Tibial nerve (tissue), 4 donors: ENCODE results near the gene ITCH. TPM values are rescaled to one million over a fixed set of nuclear protein-coding genes. Genes with fewer than 3 reads are reported as not detected.

Experiments
- DNase-seq, 2 donors: peaks; one replicate each; pipeline ENCODE4 v3.0.0-alpha.2; 2019; ENCODE audit warnings: low spot score in 2 of 2
- H3K27ac ChIP-seq, 4 donors: fragments of 200-600 bp; sonication (generic) in 3 of 4; one replicate each; pipeline ENCODE4 v1.5.1; 2017 to 2019; ENCODE audit warnings: mild to moderate bottlenecking in 1 of 4
- H3K27me3 ChIP-seq, 2 donors: fragments of 200-600 bp; sonication (generic) in 1 of 2; one replicate each; pipeline versions ENCODE4 v1.5.1 to v1.6.0; 2017 to 2019
- H3K36me3 ChIP-seq, 3 donors: fragments of 200-600 bp; sonication (generic); one replicate each; pipeline ENCODE4 v1.5.1; 2018 to 2019
- H3K4me1 ChIP-seq, 4 donors: fragments of 200-600 bp; sonication (generic) in 3 of 4; one replicate each; pipeline ENCODE4 v1.5.1; 2017 to 2019
- H3K4me3 ChIP-seq, 4 donors: fragments of 200-600 bp; sonication (generic) in 3 of 4; one replicate each; pipeline ENCODE4 v1.5.1; 2017 to 2019; ENCODE audit warnings: mild to moderate bottlenecking in 1 of 4, moderate library complexity in 1 of 4
- H3K9me3 ChIP-seq, 4 donors: fragments of 200-600 bp; sonication (generic) in 3 of 4; one replicate each; pipeline ENCODE4 v1.5.1; 2017 to 2019
- CTCF ChIP-seq, 5 experiments: fragments of 200-600 bp in 3 of 5; fragments of 450-650 bp in 2 of 5; sonication (generic) in 3 of 5; IDR thresholded peaks; one replicate each; pipeline ENCODE4 v1.5.1; 2016 to 2019; ENCODE audit warnings: antibody characterized with exemption in 5 of 5, mild to moderate bottlenecking in 3 of 5, moderate library complexity in 2 of 5
- EP300 ChIP-seq, 2 donors: sonication (generic); formaldehyde crosslinking; IDR thresholded peaks; one replicate each; pipeline ENCODE4 v1.6.1; 2017; ENCODE audit warnings: antibody characterized with exemption in 2 of 2, mild to moderate bottlenecking in 1 of 2
- POLR2A ChIP-seq, 2 donors: fragments of 450-650 bp; IDR thresholded peaks; one replicate each; pipeline ENCODE4 v1.6.1; 2017; ENCODE audit warnings: antibody characterized with exemption in 2 of 2, mild to moderate bottlenecking in 2 of 2, moderate library complexity in 2 of 2
- WGBS, 2 donors: methylation state at CpG; one replicate each; pipeline ENCODE4 v1.1.5; 2018; 5-methylcytosine and 5-hydroxymethylcytosine counted together
- total RNA-seq, 4 donors: library from RNA; depleted of rRNA; stranded (reverse); fragments of >200 nt; gene quantifications; one replicate each; pipeline ENCODE4 v1.1.0, GENCODE V29; 2016

ITCH gene
- total RNA-seq, 4 donors from 2014 or later, result 48.4 to 85.4 (median 62.8) TPM

DNA sequence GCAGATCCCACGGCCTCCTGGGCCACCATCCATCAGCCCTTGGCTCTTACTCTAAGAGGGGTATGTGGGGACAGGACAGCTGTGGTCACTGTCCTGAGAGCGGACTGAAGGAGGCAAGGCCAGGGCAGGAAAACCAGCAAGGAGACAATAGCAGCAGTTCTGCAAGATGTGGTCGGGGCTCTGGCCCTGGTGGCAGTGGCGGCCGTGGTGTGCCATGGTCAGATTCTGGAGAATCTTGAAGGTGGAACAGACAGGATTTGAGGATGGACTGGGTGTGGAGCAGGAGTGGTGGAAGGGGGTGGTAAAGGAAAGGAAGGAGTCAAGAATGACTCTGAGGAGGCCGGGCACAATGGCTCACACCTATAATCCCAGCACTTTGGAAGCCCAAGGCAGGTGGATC lies 189.5 kb downstream of the ITCH start:
- no peak for DNase-seq
- Histone ChIP-seq H3K9me3 (no peaks in the 10 kb centered on the region), H3K27me3 (no peaks in the 10 kb centered on the region), H3K4me1 (peaks cover 0 to 9% (median 3%) of the 10 kb centered on the region in 4 donors), H3K27ac (no peak overlapping the region), H3K4me3 (no peak overlapping the region), H3K36me3 (no peaks in the 10 kb centered on the region)
- no peak for TF ChIP-seq EP300 (IDR thresholded peaks at IDR 0.05)
- TF ChIP-seq POLR2A (IDR thresholded peaks at IDR 0.05), result no peak
- TF ChIP-seq CTCF (IDR thresholded peaks at IDR 0.05), result no peak
- 91 to 96% methylated on average over 6 of the region's 6 CpGs for WGBS, 2 donors

- Histone ChIP-seq H3K4me1 (peaks cover 0 to 15% (median 6%) of the 10 kb centered on the region in 4 donors), H3K4me3 (no peak overlapping the region), H3K9me3 (no peaks in the 10 kb centered on the region), H3K27me3 (no peaks in the 10 kb centered on the region), H3K27ac (peak overlapping the region in 3 of 4 donors; percentile 15 to 68 (median 34)), H3K36me3 (no peaks in the 10 kb centered on the region)
- TF ChIP-seq POLR2A (IDR thresholded peaks at IDR 0.05), result no peak
- no peak for TF ChIP-seq CTCF (IDR thresholded peaks at IDR 0.05)
- no peak for TF ChIP-seq EP300 (IDR thresholded peaks at IDR 0.05)
- DNase-seq, result no peak
- WGBS, 2 donors, result 35 to 41% methylated on average over 4 of the region's 4 CpGs
These were observed 190.3 kb downstream of the ITCH start for GRCh38 chr20:34553366-34553867.

DNA sequence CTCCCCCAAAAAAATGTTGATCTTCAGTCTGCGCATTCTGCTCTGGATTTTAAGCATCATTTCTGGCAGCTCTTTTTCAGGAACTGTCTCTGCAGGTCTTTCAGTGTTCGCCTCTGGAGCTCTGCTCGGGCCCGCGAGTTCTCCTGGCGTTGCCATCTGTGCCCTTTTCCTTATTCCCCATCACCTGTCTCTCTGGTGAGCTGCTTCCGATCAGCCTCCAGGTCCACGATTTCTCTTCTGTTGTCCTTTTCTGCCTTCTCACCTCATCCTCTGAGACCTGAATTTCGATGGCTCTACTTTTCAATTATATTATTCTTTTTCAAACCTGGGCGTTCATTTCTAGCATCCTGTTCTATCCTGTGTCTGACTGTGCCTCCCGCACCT lies 194.9 kb downstream of the ITCH start:
- Histone ChIP-seq H3K36me3 (peaks cover 0 to 10% (median 0%) of the 10 kb centered on the region in 3 donors), H3K4me1 (peaks cover 0 to 29% (median 9%) of the 10 kb centered on the region in 4 donors), H3K9me3 (no peaks in the 10 kb centered on the region), H3K27ac (peak overlapping the region; percentile 95 to 99 (median 98)), H3K27me3 (no peaks in the 10 kb centered on the region), H3K4me3 (peak overlapping the region; percentile 69 to 94 (median 80))
- DNase-seq, result no peak
- whole genome bisulfite sequencing, 2 donors, result 37 to 38% methylated on average over 11 of the region's 11 CpGs
- TF ChIP-seq EP300 (IDR thresholded peaks at IDR 0.05), result no peak
- no peak for TF ChIP-seq CTCF (IDR thresholded peaks at IDR 0.05)
- TF ChIP-seq POLR2A (IDR thresholded peaks at IDR 0.05), result no peak

DNA sequence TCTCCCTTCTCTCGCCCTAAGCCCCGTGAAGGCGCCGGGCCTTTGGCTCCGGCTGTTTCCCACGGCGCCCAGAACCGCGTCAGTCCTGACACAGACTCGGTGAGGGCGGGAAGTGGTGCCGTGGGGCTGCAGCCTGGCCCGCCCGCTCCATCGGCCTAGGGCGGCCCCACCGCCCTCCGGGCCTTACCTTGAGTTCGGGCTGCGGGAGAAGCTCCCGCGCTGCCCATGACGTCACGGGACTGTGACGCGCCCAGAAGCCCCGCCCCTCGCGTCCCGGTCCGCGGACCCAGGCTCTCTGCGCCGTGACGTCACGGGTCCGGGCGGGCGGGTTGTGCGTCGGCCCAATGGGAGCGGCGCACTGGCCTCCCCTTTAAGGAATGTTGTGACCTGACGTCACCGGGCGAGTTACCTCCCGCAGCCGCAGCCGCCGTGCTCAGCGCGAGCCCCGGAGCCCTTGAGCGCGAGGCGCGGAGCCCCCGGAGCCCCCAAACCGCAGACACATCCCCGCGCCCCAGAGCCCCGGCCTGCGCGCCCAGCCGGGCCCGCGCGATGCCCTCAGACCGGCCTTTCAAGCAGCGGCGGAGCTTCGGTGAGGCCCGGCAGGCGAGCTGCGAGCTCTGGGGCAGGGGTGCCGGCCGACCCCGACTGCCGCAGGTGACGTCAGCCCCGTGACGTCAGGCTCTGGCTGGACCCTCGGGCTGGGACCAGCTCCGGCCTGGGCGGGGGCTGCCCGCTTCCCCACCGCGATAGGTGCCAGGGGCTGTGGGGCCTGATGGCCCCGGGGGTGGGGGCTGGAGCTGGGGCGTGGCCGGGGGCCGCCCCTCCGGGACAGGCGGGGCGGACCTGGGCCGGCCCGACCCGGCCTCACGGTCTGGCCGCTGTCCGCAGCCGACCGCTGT lies 195.5 kb downstream of the ITCH start, which contains the start of gene MAP1LC3A:
Gene MAP1LC3A (plus strand): TSS at position 399 of the 899 bp plus-strand sequence. CDS start 151 bp downstream, at position 550.
- Histone ChIP-seq H3K4me3 (peak within 1 kb of the TSS; percentile 69 to 94 (median 80)), H3K36me3 (peaks cover 0 to 15% (median 0%) of the 10 kb centered on the region in 3 donors), H3K9me3 (no peaks in the 10 kb centered on the region), H3K27me3 (no peaks in the 10 kb centered on the region), H3K4me1 (peaks cover 0 to 27% (median 8%) of the 10 kb centered on the region in 4 donors), H3K27ac (peak within 1 kb of the TSS; percentile 95 to 99 (median 98))
- peak; percentile 92 to 95 for DNase-seq
- 2 to 6% methylated on average over 39 to 48 of the region's 103 CpGs for WGBS, 2 donors
- TF ChIP-seq POLR2A (IDR thresholded peaks at IDR 0.05), result peak; percentile 59 to 94
- TF ChIP-seq EP300 (IDR thresholded peaks at IDR 0.05), result peak; percentile 51 to 90
- TF ChIP-seq CTCF (IDR thresholded peaks at IDR 0.05), result peak in 2 of 5 experiments; percentile 15 to 39
